Ascending aorta (tissue), 2 donors: Measurements from ENCODE around the gene MSANTD4. TPM values are rescaled to one million over a fixed set of nuclear protein-coding genes. Genes with fewer than 3 reads are reported as not detected.

Experiments
- DNase-seq, 2 donors: peaks; one replicate each; pipeline ENCODE4 v3.0.0-alpha.2; 2019; ENCODE audit warnings: low spot score in 2 of 2
- H3K27ac ChIP-seq, 2 donors: fragments of 200-600 bp; sonication (generic); one replicate each; pipeline ENCODE4 v1.5.1; 2016 to 2017; ENCODE audit warnings: mild to moderate bottlenecking in 1 of 2
- H3K27me3 ChIP-seq: fragments of 200-600 bp; sonication (generic); one replicate; pipeline ENCODE4 v1.5.1; 2017
- H3K36me3 ChIP-seq, 2 donors: fragments of 200-600 bp; sonication (generic); one replicate each; pipeline ENCODE4 v1.5.1; 2016
- H3K4me1 ChIP-seq, 2 donors: fragments of 200-600 bp; sonication (generic); one replicate each; pipeline ENCODE4 v1.5.1; 2016 to 2017; ENCODE audit warnings: mild to moderate bottlenecking in 1 of 2
- H3K4me3 ChIP-seq, 2 donors: fragments of 200-600 bp; sonication (generic); one replicate each; pipeline ENCODE4 v1.5.1; 2016 to 2017; ENCODE audit warnings: mild to moderate bottlenecking in 1 of 2
- H3K9me3 ChIP-seq, 2 donors: fragments of 200-600 bp; sonication (generic); one replicate each; pipeline ENCODE4 v1.5.1; 2016
- intact Hi-C: fragments of 100-400 bp; cut with DNase I; formaldehyde crosslinking; loops from one replicate; pipeline ENCODE4 v1.15.1; 2023
- total RNA-seq: library from RNA; depleted of rRNA; stranded (reverse); fragments of >200 nt; gene quantifications from one replicate; pipeline ENCODE4 v1.1.0, GENCODE V29; 2016
- TF ChIP-seq, protein P1 (sequence below), 3 experiments: fragments of 200-600 bp in 2 of 3; fragments of 450-650 bp in 1 of 3; sonication (generic) in 2 of 3; IDR thresholded peaks; one replicate each; pipeline ENCODE4 v1.5.1; 2016 to 2019; ENCODE audit warnings: antibody characterized with exemption in 3 of 3, mild to moderate bottlenecking in 1 of 3, moderate library complexity in 1 of 3

The MSANTD4 gene
- total RNA-seq, 1 donor from 2014 or later, result 13.6 TPM

DNA sequence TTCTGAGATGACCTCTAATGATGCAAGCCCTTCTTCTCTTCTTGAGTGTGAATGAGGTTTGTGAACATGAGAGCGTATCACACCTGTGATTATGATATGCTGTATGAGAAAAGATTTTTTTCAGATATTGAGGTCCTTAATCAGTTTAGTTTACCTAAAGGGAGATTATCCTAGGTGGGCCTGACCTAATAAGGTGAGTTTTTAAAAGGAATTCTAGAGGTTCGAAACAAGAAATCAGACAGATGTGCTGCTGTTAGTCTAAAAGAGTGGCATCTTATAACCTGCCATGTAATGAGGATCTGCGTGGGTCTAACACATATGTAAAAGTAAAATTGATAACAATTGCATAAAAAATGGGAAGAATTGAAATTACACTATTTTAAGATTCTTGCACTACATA lies 33.8 kb downstream of the MSANTD4 start:
- no peak overlapping the region for H3K27ac ChIP-seq
- TF ChIP-seq, protein P1, sequence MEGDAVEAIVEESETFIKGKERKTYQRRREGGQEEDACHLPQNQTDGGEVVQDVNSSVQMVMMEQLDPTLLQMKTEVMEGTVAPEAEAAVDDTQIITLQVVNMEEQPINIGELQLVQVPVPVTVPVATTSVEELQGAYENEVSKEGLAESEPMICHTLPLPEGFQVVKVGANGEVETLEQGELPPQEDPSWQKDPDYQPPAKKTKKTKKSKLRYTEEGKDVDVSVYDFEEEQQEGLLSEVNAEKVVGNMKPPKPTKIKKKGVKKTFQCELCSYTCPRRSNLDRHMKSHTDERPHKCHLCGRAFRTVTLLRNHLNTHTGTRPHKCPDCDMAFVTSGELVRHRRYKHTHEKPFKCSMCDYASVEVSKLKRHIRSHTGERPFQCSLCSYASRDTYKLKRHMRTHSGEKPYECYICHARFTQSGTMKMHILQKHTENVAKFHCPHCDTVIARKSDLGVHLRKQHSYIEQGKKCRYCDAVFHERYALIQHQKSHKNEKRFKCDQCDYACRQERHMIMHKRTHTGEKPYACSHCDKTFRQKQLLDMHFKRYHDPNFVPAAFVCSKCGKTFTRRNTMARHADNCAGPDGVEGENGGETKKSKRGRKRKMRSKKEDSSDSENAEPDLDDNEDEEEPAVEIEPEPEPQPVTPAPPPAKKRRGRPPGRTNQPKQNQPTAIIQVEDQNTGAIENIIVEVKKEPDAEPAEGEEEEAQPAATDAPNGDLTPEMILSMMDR (IDR thresholded peaks at IDR 0.05), result no peak
- DNase-seq, result no peak

DNA sequence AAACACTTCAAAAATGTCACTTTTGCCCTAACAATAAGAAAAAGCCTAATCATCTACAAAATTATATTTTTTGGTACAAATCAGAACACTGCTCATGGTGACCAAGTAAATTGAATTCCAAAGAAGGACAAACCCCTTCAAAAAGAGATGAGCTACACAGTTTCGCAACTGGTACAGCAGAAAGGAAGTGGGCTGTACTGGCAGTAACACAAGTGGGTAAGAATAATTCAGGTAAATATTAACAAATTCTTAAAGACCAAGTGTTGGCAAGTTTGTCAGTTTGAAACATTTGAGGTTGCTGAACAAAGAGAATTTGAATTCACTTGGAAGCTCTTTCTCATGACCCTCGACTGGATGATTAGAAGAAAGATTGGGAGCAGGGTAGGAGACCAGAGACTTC lies 35.5 kb downstream of the MSANTD4 start:
- Histone ChIP-seq H3K4me3 (no peak overlapping the region), H3K27ac (no peak overlapping the region), H3K9me3 (no peaks in the 10 kb centered on the region), H3K4me1 (no peaks in the 10 kb centered on the region), H3K27me3 (no peaks in the 10 kb centered on the region), H3K36me3 (no peaks in the 10 kb centered on the region)
- DNase-seq, result no peak
- TF ChIP-seq, protein P1 (IDR thresholded peaks at IDR 0.05), result no peak
- intact Hi-C loops, result no loop called here

More for the DNA sequence above, 33.8 kb downstream of the MSANTD4 start:
- H3K9me3 ChIP-seq, result peaks cover 0 to 3% of the 10 kb centered on the region in 2 donors
- H3K4me3 ChIP-seq, result no peak overlapping the region
- H3K4me1 ChIP-seq, result no peaks in the 10 kb centered on the region
- H3K36me3 ChIP-seq, result no peaks in the 10 kb centered on the region
- H3K27me3 ChIP-seq, result no peaks in the 10 kb centered on the region
- intact Hi-C loops, result no loop called here

DNA sequence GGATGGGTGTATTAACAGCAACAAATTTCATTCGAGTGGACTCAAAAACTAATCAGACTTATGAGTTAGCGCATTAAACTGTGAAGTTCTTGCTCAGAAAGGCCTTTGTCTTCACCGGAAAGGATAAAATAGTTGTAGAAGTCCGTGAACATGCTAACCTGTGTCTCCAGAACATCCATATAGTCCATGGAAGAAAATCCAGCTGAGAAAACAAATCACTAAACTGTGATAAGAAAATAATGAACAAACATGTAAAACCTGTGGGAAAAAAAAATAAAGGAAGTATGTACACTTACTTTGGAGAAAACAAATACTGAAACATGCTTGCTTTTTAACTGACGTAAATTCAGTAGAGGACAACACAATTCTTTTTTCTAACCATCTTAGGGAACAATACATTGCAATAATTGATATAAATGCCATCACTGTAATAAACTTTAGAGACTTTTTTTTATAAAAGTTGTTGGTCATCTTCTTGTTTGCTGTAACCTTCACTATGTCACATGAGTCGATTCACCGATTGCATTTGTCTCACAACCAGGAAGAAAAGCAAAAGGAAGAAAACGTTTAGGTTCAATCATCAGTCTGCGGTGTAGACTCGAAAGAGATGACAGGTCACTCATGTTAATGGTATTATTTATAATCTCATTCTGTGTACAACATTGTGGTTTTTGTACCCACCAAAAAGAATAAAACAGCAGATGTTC lies 41.9 kb downstream of the MSANTD4 start:
- no peak for DNase-seq
- H3K4me1 ChIP-seq, result no peaks in the 10 kb centered on the region
- no peaks in the 10 kb centered on the region for H3K9me3 ChIP-seq
- no peaks in the 10 kb centered on the region for H3K36me3 ChIP-seq
- TF ChIP-seq, protein P1 (IDR thresholded peaks at IDR 0.05), result no peak
- no peak overlapping the region for H3K27ac ChIP-seq
- no peaks in the 10 kb centered on the region for H3K27me3 ChIP-seq
- no peak overlapping the region for H3K4me3 ChIP-seq
- intact Hi-C loops, result no loop called here

DNA sequence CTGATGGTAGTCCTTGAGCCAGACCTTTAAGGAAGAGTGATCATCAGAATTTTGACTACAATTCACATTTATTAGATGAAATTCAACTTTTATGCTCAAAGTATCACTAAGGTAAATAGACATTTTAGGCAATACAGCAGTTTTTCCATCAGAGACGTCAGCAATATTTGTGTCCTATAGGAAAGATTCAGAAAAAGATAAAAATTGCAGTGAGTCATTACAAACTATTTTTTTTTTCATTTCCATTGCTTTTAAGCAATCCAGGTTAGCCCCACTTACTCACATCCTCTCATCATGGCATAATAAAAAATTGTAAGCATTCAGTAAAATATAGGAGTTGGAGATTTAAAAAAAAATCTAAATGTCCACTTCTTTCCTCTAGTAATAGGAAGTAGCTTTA lies 46.9 kb downstream of the MSANTD4 start:
- H3K36me3 ChIP-seq, result no peaks in the 10 kb centered on the region
- TF ChIP-seq, protein P1 (IDR thresholded peaks at IDR 0.05), result no peak
- no peak overlapping the region for H3K4me3 ChIP-seq
- H3K4me1 ChIP-seq, result no peaks in the 10 kb centered on the region
- no peaks in the 10 kb centered on the region for H3K9me3 ChIP-seq
- intact Hi-C loops, result no loop called here
- H3K27ac ChIP-seq, result no peak overlapping the region
- no peaks in the 10 kb centered on the region for H3K27me3 ChIP-seq
- DNase-seq, result no peak

DNA sequence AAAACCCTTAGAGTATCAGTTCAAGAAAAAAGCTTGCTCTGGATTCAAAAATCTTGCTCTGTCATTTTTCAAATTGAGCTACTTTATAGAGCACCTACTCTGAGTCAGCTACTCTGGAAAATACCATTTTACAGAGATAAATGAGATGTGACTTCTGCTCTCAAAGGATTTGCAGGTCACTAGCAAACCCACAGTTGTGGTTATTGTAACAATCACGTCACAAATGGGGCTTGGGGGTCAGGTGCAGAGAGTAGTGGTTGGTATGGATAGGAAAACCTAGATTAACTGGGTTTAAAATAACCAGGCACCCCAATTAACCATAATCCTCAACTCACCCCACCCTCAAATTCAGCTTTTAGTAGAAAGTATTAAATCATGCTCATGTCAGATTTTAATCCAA lies 52.3 kb downstream of the MSANTD4 start:
- Histone ChIP-seq H3K9me3 (no peaks in the 10 kb centered on the region), H3K36me3 (no peaks in the 10 kb centered on the region), H3K4me1 (no peaks in the 10 kb centered on the region), H3K4me3 (no peak overlapping the region), H3K27ac (no peak overlapping the region), H3K27me3 (no peaks in the 10 kb centered on the region)
- TF ChIP-seq, protein P1 (IDR thresholded peaks at IDR 0.05), result no peak
- intact Hi-C loops, result no loop called here
- no peak for DNase-seq
